Measurements from ENCODE around the gene TMEM87B.

GRCh38 chr2:112062894-112063293 is 7.8 kb downstream of the TMEM87B start:
- no peak for TF ChIP-seq POLR2A (IDR thresholded peaks at IDR 0.05)
- TF ChIP-seq CTCF (IDR thresholded peaks at IDR 0.05), result no peak

Data from suprapubic skin (tissue), 3 donors.